Fibroblast of the aortic adventitia (primary cell): Measurements from ENCODE around the gene UGT1A8. TPM values are rescaled to one million over a fixed set of nuclear protein-coding genes. Genes with fewer than 3 reads are reported as not detected.
A peak's percentile ranks its signal among the peaks of the same experiment; 100 is the strongest.

ENCODE experiments used
- DNase-seq: peaks from one replicate; pipeline ENCODE4 v3.0.0-alpha.2; 2010; ENCODE audit warnings: low read depth
- H3K4me3 ChIP-seq: 2 replicates; pipeline ENCODE4 v1.5.1; 2011; ENCODE audit warnings: low read depth, mild to moderate bottlenecking, control low read depth, low read length, moderate library complexity
- total RNA-seq: library from RNA; depleted of rRNA; stranded (reverse); fragments of >200 nt; gene quantifications from 2 replicates; pipeline ENCODE4 v1.2.3, GENCODE V29; 2012; ENCODE audit warnings: low replicate concordance
- TF ChIP-seq, protein P1 (sequence below): IDR thresholded peaks from 2 replicates; pipeline ENCODE4 v1.5.1; 2011; ENCODE audit warnings: mild to moderate bottlenecking, low read length, control low read depth, inconsistent platforms; ENCODE audit not compliant: insufficient read depth

Gene UGT1A8
- total RNA-seq, 1 donor, result 0.09 TPM

GRCh38 chr2:233764264-233764663 is 146.8 kb downstream of the UGT1A8 start:
- peak; percentile 74 for DNase-seq
- H3K4me3 ChIP-seq, result no peak overlapping the region
- TF ChIP-seq, protein P1, sequence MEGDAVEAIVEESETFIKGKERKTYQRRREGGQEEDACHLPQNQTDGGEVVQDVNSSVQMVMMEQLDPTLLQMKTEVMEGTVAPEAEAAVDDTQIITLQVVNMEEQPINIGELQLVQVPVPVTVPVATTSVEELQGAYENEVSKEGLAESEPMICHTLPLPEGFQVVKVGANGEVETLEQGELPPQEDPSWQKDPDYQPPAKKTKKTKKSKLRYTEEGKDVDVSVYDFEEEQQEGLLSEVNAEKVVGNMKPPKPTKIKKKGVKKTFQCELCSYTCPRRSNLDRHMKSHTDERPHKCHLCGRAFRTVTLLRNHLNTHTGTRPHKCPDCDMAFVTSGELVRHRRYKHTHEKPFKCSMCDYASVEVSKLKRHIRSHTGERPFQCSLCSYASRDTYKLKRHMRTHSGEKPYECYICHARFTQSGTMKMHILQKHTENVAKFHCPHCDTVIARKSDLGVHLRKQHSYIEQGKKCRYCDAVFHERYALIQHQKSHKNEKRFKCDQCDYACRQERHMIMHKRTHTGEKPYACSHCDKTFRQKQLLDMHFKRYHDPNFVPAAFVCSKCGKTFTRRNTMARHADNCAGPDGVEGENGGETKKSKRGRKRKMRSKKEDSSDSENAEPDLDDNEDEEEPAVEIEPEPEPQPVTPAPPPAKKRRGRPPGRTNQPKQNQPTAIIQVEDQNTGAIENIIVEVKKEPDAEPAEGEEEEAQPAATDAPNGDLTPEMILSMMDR, result no peak

GRCh38 chr2:233764761-233765160 is 147.3 kb downstream of the UGT1A8 start:
- TF ChIP-seq, protein P1, result no peak
- no peak for DNase-seq

GRCh38 chr2:233766416-233766815 is 149.0 kb downstream of the UGT1A8 start:
- no peak overlapping the region for H3K4me3 ChIP-seq
- TF ChIP-seq, protein P1, result no peak
- no peak for DNase-seq

More at GRCh38 chr2:233764761-233765160, 147.3 kb downstream of the UGT1A8 start:
- no peak overlapping the region for H3K4me3 ChIP-seq

GRCh38 chr2:233768076-233768475 is 150.6 kb downstream of the UGT1A8 start:
- DNase-seq, result no peak
- TF ChIP-seq, protein P1, result no peak

DNA sequence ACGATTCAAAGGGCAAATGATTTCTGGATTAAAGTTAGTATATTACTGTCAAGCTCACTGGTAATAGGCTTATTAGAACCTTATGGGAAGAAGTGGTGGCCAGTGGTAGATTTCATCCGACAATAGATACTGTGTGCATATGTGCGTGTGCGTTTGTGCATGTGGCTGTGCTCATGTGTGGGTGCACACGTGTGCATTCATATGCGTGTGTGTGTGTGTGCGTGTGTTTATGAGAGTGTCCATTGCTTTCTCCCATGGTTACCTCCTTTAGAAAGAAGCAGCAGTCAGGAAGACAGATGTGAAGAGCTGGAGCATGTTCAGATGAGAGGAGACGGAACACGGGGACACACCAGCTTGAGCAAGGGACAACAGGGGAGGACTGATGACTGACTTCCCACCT is 151.8 kb downstream of the UGT1A8 start:
- TF ChIP-seq, protein P1, result no peak
- H3K4me3 ChIP-seq, result no peak overlapping the region
- DNase-seq, result no peak

More at GRCh38 chr2:233768076-233768475, 150.6 kb downstream of the UGT1A8 start:
- H3K4me3 ChIP-seq, result no peak overlapping the region

DNA sequence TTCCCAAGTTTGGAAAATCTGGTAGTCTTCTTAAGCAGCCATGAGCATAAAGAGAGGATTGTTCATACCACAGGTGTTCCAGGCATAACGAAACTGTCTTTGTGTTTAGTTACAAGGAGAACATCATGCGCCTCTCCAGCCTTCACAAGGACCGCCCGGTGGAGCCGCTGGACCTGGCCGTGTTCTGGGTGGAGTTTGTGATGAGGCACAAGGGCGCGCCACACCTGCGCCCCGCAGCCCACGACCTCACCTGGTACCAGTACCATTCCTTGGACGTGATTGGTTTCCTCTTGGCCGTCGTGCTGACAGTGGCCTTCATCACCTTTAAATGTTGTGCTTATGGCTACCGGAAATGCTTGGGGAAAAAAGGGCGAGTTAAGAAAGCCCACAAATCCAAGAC is 154.7 kb downstream of the UGT1A8 start:
- H3K4me3 ChIP-seq, result no peak overlapping the region
- no peak for DNase-seq
- TF ChIP-seq, protein P1, result no peak

DNA sequence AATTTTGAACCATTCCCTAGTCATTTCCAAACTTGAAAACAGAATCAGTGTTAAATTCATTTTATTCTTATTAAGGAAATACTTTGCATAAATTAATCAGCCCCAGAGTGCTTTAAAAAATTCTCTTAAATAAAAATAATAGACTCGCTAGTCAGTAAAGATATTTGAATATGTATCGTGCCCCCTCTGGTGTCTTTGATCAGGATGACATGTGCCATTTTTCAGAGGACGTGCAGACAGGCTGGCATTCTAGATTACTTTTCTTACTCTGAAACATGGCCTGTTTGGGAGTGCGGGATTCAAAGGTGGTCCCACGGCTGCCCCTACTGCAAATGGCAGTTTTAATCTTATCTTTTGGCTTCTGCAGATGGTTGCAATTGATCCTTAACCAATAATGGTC is 155.2 kb downstream of the UGT1A8 start:
- H3K4me3 ChIP-seq, result no peak overlapping the region
- TF ChIP-seq, protein P1, result peak; percentile 21
- peak; percentile 34 for DNase-seq
